ENCODE results near the gene DAPK1. TPM values are rescaled to one million over a fixed set of nuclear protein-coding genes. Genes with fewer than 3 reads are reported as not detected.

The DAPK1 gene
- total RNA-seq, 2 donors from 2014 or later: 39.1 to 40.6 TPM

GRCh38 chr9:87558606-87559190 lies 61.0 kb downstream of the DAPK1 start:
- no peak for TF ChIP-seq CTCF (IDR thresholded peaks at IDR 0.05)
- no peaks in the 10 kb centered on the region for H3K4me1 ChIP-seq (ENCODE audit: control insufficient read depth in 1 of 2, low read depth in 2 of 2)
- no peak overlapping the region for H3K4me3 ChIP-seq
- H3K36me3 ChIP-seq: no peaks in the 10 kb centered on the region
- H3K27me3 ChIP-seq (replicated peaks; ENCODE audit: insufficient read depth): no peaks in the 10 kb centered on the region
- DNase-seq (ENCODE audit: low spot score) (no peak), ATAC-seq (ENCODE audit: insufficient number of reproducible peaks, low FRiP score, low read depth) (no peak)
- H3K27ac ChIP-seq: no peak overlapping the region
- H3K9me3 ChIP-seq: no peaks in the 10 kb centered on the region

GRCh38 chr9:87562062-87562461 lies 64.4 kb downstream of the DAPK1 start:
- no peak for TF ChIP-seq CTCF (IDR thresholded peaks at IDR 0.05)
- Histone ChIP-seq H3K27ac (no peak overlapping the region), H3K27me3 (replicated peaks; ENCODE audit: insufficient read depth) (no peaks in the 10 kb centered on the region), H3K9me3 (no peaks in the 10 kb centered on the region), H3K36me3 (no peaks in the 10 kb centered on the region), H3K4me3 (no peak overlapping the region), H3K4me1 (ENCODE audit: control insufficient read depth in 1 of 2, low read depth in 2 of 2) (peaks cover under 1 to 16% of the 10 kb centered on the region in 2 donors)
- no peak for ATAC-seq (ENCODE audit: insufficient number of reproducible peaks, low FRiP score, low read depth)
- no peak for DNase-seq (ENCODE audit: low spot score)

GRCh38 chr9:87562530-87563170 lies 65.0 kb downstream of the DAPK1 start:
- DNase-seq (ENCODE audit: low spot score) (no peak), ATAC-seq (ENCODE audit: insufficient number of reproducible peaks, low FRiP score, low read depth) (no peak)
- Histone ChIP-seq H3K4me3 (no peak overlapping the region), H3K36me3 (no peaks in the 10 kb centered on the region), H3K27me3 (replicated peaks; ENCODE audit: insufficient read depth) (no peaks in the 10 kb centered on the region), H3K4me1 (ENCODE audit: control insufficient read depth in 1 of 2, low read depth in 2 of 2) (peaks cover 3 to 22% of the 10 kb centered on the region in 2 donors), H3K27ac (no peak overlapping the region), H3K9me3 (no peaks in the 10 kb centered on the region)
- TF ChIP-seq CTCF (IDR thresholded peaks at IDR 0.05): no peak

- no peaks in the 10 kb centered on the region for H3K9me3 ChIP-seq
- ATAC-seq (ENCODE audit: insufficient number of reproducible peaks, low FRiP score, low read depth): no peak
- no peak overlapping the region for H3K4me3 ChIP-seq
- no peak overlapping the region for H3K27ac ChIP-seq
- H3K27me3 ChIP-seq (replicated peaks; ENCODE audit: insufficient read depth): no peaks in the 10 kb centered on the region
- H3K4me1 ChIP-seq (ENCODE audit: control insufficient read depth in 1 of 2, low read depth in 2 of 2): peaks cover 3 to 36% of the 10 kb centered on the region in 2 donors
- no peaks in the 10 kb centered on the region for H3K36me3 ChIP-seq
- TF ChIP-seq CTCF (IDR thresholded peaks at IDR 0.05): no peak
- DNase-seq (ENCODE audit: low spot score): no peak
These were observed 66.4 kb downstream of the DAPK1 start for GRCh38 chr9:87564111-87564510.

- no peaks in the 10 kb centered on the region for H3K27me3 ChIP-seq (replicated peaks; ENCODE audit: insufficient read depth)
- H3K27ac ChIP-seq: no peak overlapping the region
- peaks cover 5 to 43% of the 10 kb centered on the region in 2 donors for H3K4me1 ChIP-seq (ENCODE audit: control insufficient read depth in 1 of 2, low read depth in 2 of 2)
- H3K9me3 ChIP-seq: no peaks in the 10 kb centered on the region
- no peaks in the 10 kb centered on the region for H3K36me3 ChIP-seq
- ATAC-seq (ENCODE audit: insufficient number of reproducible peaks, low FRiP score, low read depth) (no peak), DNase-seq (ENCODE audit: low spot score) (no peak)
- no peak overlapping the region for H3K4me3 ChIP-seq
- TF ChIP-seq CTCF (IDR thresholded peaks at IDR 0.05): no peak
These were observed 67.1 kb downstream of the DAPK1 start for GRCh38 chr9:87564791-87565241.
